Breast epithelium (tissue), 3 donors: ENCODE data around the gene FAM131A.

Source experiments
- POLR2A ChIP-seq: fragments of 450-650 bp; IDR thresholded peaks from one replicate; pipeline ENCODE4 v1.6.1; 2016; ENCODE audit warnings: antibody characterized with exemption, mild to moderate bottlenecking, moderate library complexity
- POLR2AphosphoS5 ChIP-seq, 3 donors: sonication (generic); formaldehyde crosslinking; IDR thresholded peaks; one replicate each; pipeline ENCODE4 v1.6.1; 2017; ENCODE audit warnings: antibody characterized with exemption in 3 of 3
- TF ChIP-seq, protein P1 (sequence below), 3 donors: fragments of 450-650 bp; IDR thresholded peaks; one replicate each; pipeline ENCODE4 v1.5.1; 2016 to 2017; ENCODE audit warnings: antibody characterized with exemption in 3 of 3, mild to moderate bottlenecking in 3 of 3, moderate library complexity in 3 of 3

- TF ChIP-seq, protein P1, sequence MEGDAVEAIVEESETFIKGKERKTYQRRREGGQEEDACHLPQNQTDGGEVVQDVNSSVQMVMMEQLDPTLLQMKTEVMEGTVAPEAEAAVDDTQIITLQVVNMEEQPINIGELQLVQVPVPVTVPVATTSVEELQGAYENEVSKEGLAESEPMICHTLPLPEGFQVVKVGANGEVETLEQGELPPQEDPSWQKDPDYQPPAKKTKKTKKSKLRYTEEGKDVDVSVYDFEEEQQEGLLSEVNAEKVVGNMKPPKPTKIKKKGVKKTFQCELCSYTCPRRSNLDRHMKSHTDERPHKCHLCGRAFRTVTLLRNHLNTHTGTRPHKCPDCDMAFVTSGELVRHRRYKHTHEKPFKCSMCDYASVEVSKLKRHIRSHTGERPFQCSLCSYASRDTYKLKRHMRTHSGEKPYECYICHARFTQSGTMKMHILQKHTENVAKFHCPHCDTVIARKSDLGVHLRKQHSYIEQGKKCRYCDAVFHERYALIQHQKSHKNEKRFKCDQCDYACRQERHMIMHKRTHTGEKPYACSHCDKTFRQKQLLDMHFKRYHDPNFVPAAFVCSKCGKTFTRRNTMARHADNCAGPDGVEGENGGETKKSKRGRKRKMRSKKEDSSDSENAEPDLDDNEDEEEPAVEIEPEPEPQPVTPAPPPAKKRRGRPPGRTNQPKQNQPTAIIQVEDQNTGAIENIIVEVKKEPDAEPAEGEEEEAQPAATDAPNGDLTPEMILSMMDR (IDR thresholded peaks at IDR 0.05): peak in 1 of 3 donors; percentile 19
- TF ChIP-seq POLR2A (no peak), POLR2AphosphoS5 (IDR thresholded peaks at IDR 0.05) (no peak)
Measured at GRCh38 chr3:184305577-184305976, 31.8 kb upstream of the FAM131A start.
